ENCODE data around the gene RABGAP1L.
"Not testable (repeated sequence)": the region's sequence is repeated elsewhere in the genome, so short reads cannot be mapped to it uniquely, and the experiment has no call there.

The RABGAP1L gene

GRCh38 chr1:174682419-174683008 lies 523.2 kb downstream of the RABGAP1L start:
- no peak for DNase-seq (ENCODE audit: low read depth in 1 of 2, low spot score in 1 of 2)
- in situ Hi-C loops (cut with HindIII; ENCODE audit: low pct_unique_long_range_greater_than_20kb, low sequenced_read_pairs): no loop called here
- no peak for TF ChIP-seq JUND (IDR thresholded peaks at IDR 0.05; ENCODE audit: low read depth)

GRCh38 chr1:174686213-174686612 lies 526.9 kb downstream of the RABGAP1L start:
- in situ Hi-C loops (cut with HindIII; ENCODE audit: low pct_unique_long_range_greater_than_20kb, low sequenced_read_pairs): no loop called here
- TF ChIP-seq JUND (IDR thresholded peaks at IDR 0.05; ENCODE audit: low read depth): no peak
- no peak for DNase-seq (ENCODE audit: low read depth in 1 of 2, low spot score in 1 of 2)

- no peak for DNase-seq (ENCODE audit: low read depth in 1 of 2, low spot score in 1 of 2)
- in situ Hi-C loops (cut with HindIII; ENCODE audit: low pct_unique_long_range_greater_than_20kb, low sequenced_read_pairs): no loop called here
- TF ChIP-seq JUND (IDR thresholded peaks at IDR 0.05; ENCODE audit: low read depth): no peak
These were observed 530.2 kb downstream of the RABGAP1L start for GRCh38 chr1:174689524-174689923.

GRCh38 chr1:174690266-174690665 lies 530.9 kb downstream of the RABGAP1L start:
- TF ChIP-seq JUND (IDR thresholded peaks at IDR 0.05; ENCODE audit: low read depth): no peak
- no peak for DNase-seq (ENCODE audit: low read depth in 1 of 2, low spot score in 1 of 2)
- in situ Hi-C loops (cut with HindIII; ENCODE audit: low pct_unique_long_range_greater_than_20kb, low sequenced_read_pairs): no loop called here

DNA sequence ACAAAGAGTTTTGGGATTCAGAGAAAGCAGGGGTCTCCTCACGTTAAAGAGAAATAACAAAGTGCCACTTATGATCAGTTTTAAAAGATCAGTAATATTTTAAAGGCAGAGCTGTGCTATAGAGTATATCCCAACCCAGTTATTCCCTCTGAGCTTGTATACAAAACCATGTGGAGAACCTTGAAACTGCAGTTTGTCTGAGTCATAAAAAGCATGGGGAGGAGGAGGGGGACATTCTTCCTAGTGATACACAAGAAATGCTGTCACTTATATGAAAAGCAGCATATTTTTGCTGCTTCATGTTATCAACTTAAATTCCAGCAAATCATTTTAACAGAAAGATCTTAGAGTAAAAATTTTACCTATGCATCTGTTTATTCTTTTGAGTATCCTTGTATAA lies 533.0 kb downstream of the RABGAP1L start:
- peak in 1 of 2 experiments; percentile 10 for DNase-seq (ENCODE audit: low read depth in 1 of 2, low spot score in 1 of 2)
- TF ChIP-seq JUND (IDR thresholded peaks at IDR 0.05; ENCODE audit: low read depth): no peak
- in situ Hi-C loops (cut with HindIII; ENCODE audit: low pct_unique_long_range_greater_than_20kb, low sequenced_read_pairs): no loop called here

DNA sequence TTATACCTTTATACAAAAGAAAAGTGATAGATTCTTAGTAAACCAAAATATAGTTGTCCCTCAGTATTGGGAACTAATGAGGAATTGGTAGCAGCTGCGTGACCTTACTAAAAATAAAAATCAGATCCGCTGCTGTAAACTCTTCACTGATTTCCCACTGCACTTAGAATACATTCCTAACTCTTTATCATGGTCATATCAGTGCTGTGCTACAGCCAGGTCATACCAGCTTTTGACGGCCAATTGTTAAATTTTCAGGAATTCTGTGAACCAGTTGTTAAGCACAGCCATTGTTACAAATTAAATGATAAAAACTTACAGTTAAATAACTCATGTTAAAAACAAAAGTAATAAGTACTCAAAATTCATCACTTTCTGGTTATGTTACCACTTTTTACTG lies 533.8 kb downstream of the RABGAP1L start:
- no peak for DNase-seq (ENCODE audit: low read depth in 1 of 2, low spot score in 1 of 2)
- in situ Hi-C loops (cut with HindIII; ENCODE audit: low pct_unique_long_range_greater_than_20kb, low sequenced_read_pairs): no loop called here
- no peak for TF ChIP-seq JUND (IDR thresholded peaks at IDR 0.05; ENCODE audit: low read depth)

- in situ Hi-C loops (cut with HindIII; ENCODE audit: low pct_unique_long_range_greater_than_20kb, low sequenced_read_pairs); DNase-seq (ENCODE audit: low read depth in 1 of 2, low spot score in 1 of 2): not testable (repeated sequence)
These were observed 534.2 kb downstream of the RABGAP1L start for GRCh38 chr1:174693539-174693938.

DNA sequence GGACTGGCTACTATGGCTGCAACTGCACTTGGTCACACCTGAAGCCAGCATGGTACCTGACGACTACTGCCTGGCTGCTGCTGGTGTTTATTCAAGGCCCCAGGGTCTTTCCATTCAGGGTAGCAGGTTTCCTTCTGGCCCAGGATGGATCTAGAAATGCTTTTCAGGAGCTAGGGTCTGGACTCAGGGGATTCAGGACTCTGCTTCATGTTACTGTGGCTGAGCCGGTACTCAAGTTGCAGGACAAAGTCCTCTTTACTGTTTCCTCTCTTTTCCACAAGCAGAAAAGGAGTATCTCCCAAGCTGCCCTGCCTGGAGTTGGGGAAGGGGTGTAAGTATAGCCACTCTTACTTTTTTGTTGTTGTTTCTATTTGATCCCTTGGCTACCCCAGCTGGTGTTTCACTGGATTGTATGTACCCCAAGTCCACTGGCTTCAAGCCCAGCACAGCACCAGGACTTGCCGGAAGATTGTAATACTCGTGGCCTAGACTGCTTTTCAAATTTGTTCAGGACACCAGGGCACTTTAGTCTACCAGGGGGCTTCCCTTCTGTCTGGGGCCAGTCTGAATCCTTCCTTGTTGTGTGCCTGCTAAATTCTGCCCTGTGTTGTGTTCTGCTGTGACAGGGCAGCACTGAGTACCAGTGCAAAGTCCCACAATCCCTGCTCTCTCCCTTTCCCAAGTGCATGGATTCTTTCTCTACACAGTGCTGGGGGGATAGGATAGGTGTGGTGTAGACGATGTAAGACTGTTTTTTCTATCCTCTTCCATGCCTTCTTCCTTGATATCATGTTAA lies 536.9 kb downstream of the RABGAP1L start:
- no peak for TF ChIP-seq JUND (IDR thresholded peaks at IDR 0.05; ENCODE audit: low read depth)
- in situ Hi-C loops (cut with HindIII; ENCODE audit: low pct_unique_long_range_greater_than_20kb, low sequenced_read_pairs): no loop called here

DNA sequence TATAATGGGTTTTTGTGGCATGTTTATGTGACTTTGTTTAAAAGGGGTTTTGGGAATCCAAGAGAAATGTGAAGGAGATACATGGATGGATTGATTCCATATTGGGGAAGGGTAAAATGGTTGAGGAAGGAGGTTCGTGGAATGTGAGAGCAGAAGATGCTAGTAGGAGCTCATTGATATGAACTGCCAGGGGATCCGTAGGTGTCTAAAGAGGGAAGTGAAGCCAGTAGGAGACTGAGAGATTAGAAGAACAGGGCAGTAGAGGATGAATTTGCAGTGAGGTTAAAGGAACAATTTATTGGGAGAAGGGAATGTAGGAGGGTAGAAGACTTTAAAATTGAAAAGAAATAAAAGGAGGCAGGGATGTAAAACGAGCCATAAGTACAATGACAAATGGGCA lies 541.0 kb downstream of the RABGAP1L start:
- TF ChIP-seq JUND (IDR thresholded peaks at IDR 0.05; ENCODE audit: low read depth): no peak
- no peak for DNase-seq (ENCODE audit: low read depth in 1 of 2, low spot score in 1 of 2)
- in situ Hi-C loops (cut with HindIII; ENCODE audit: low pct_unique_long_range_greater_than_20kb, low sequenced_read_pairs): no loop called here

More for the DNA sequence above, 536.9 kb downstream of the RABGAP1L start:
- no peak for DNase-seq (ENCODE audit: low read depth in 1 of 2, low spot score in 1 of 2)

GRCh38 chr1:174700775-174701174 lies 541.5 kb downstream of the RABGAP1L start:
- no peak for TF ChIP-seq JUND (IDR thresholded peaks at IDR 0.05; ENCODE audit: low read depth)
- no peak for DNase-seq (ENCODE audit: low read depth in 1 of 2, low spot score in 1 of 2)
- in situ Hi-C loops (cut with HindIII; ENCODE audit: low pct_unique_long_range_greater_than_20kb, low sequenced_read_pairs): no loop called here

GRCh38 chr1:174701565-174701964 lies 542.2 kb downstream of the RABGAP1L start:
- in situ Hi-C loops (cut with HindIII; ENCODE audit: low pct_unique_long_range_greater_than_20kb, low sequenced_read_pairs): no loop called here
- DNase-seq (ENCODE audit: low read depth in 1 of 2, low spot score in 1 of 2): no peak
- no peak for TF ChIP-seq JUND (IDR thresholded peaks at IDR 0.05; ENCODE audit: low read depth)

DNA sequence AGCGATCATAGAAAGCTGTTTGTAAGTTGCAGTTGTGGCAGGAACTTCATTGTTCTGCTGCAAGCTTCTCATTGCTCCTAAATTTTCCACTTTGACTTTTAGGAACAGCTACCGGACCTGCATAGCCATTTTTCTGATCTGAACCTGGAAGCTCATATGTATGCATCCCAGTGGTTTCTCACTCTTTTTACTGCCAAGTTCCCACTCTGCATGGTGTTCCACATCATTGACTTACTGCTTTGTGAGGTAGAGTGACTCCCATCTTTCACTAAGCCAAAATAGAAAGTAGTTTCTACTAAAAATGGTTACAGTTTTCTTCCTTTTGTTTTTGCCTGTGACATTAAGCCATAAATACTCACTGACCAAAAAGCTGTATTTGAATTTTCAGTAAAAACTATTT lies 542.7 kb downstream of the RABGAP1L start:
- no peak for DNase-seq (ENCODE audit: low read depth in 1 of 2, low spot score in 1 of 2)
- in situ Hi-C loops (cut with HindIII; ENCODE audit: low pct_unique_long_range_greater_than_20kb, low sequenced_read_pairs): no loop called here
- TF ChIP-seq JUND (IDR thresholded peaks at IDR 0.05; ENCODE audit: low read depth): no peak

DNA sequence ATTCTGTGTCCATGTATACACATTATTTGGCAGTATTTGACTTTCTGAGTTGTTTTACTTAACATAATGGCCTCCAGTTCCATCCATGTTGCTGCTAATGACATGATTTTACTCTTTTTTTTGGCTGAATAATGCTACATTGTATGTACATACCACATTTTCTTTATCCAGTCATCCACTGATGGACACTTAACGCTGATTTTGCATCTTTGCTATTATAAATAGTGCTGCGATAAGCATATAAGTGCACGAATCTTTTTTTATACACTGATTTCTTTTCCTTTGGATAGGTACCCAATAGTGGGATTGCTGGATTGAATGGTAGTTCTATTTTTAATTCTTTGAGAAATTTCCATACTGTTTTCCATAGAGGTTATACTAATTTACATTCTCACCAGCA lies 544.0 kb downstream of the RABGAP1L start:
- in situ Hi-C loops (cut with HindIII; ENCODE audit: low pct_unique_long_range_greater_than_20kb, low sequenced_read_pairs): no loop called here
- no peak for TF ChIP-seq JUND (IDR thresholded peaks at IDR 0.05; ENCODE audit: low read depth)
- no peak for DNase-seq (ENCODE audit: low read depth in 1 of 2, low spot score in 1 of 2)
